ENCODE results near the gene CEP83.

The CEP83 gene

DNA sequence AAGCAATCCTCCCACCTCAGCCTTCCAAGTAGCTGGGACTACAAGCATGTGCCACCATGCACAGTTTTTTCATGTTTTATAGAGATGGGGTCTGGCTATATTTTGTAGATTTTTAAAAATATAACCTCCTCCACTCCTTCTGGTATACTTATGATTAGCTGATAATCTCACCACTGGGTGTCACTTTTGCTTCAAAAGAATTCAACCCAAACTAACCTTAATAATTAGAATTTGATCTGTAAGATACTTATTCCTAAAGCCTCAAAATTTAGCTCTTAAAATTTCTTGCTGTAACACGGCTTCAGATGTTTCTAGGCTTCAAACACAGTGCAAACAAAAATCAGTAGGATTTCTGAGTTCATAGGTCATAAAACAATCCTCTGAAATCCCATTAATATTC, 130.3 kb downstream of the CEP83 start:
- no peaks in the 10 kb centered on the region for H3K4me1 Mint-ChIP-seq
- no peaks in the 10 kb centered on the region for H3K27me3 Mint-ChIP-seq (ENCODE audit: low read depth, poor library complexity)
- no peak overlapping the region for H3K27ac Mint-ChIP-seq
- peaks cover 4% of the 10 kb centered on the region for H3K9me3 Mint-ChIP-seq
- no peak for DNase-seq
- TF ChIP-seq, protein P1, sequence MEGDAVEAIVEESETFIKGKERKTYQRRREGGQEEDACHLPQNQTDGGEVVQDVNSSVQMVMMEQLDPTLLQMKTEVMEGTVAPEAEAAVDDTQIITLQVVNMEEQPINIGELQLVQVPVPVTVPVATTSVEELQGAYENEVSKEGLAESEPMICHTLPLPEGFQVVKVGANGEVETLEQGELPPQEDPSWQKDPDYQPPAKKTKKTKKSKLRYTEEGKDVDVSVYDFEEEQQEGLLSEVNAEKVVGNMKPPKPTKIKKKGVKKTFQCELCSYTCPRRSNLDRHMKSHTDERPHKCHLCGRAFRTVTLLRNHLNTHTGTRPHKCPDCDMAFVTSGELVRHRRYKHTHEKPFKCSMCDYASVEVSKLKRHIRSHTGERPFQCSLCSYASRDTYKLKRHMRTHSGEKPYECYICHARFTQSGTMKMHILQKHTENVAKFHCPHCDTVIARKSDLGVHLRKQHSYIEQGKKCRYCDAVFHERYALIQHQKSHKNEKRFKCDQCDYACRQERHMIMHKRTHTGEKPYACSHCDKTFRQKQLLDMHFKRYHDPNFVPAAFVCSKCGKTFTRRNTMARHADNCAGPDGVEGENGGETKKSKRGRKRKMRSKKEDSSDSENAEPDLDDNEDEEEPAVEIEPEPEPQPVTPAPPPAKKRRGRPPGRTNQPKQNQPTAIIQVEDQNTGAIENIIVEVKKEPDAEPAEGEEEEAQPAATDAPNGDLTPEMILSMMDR (IDR thresholded peaks at IDR 0.05), result no peak
- peaks cover 59% of the 10 kb centered on the region for H3K36me3 Mint-ChIP-seq (ENCODE audit: low read depth)
- no peak overlapping the region for H3K4me3 Mint-ChIP-seq

DNA sequence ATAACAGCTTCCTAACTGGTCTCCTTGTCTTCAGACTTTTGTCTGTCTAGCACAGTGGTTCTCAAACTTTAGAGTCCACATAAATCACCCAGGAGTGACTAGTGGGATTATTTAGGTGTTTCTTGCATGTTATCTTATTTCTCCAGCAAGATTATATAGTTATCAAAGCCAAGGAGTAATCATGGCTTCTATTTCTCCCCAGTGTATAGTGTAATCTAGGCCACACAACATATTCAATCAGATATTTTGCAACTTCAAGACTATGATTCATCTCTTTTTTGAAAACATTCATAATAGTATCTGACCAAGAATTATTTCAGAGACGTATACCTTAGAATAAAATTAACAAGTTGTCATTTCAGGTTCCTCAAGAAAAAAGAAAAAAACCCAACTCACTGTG, 131.9 kb downstream of the CEP83 start:
- Mint-ChIP-seq H3K4me1 (no peaks in the 10 kb centered on the region), H3K9me3 (peaks cover 12% of the 10 kb centered on the region), H3K27ac (no peak overlapping the region), H3K27me3 (ENCODE audit: low read depth, poor library complexity) (no peaks in the 10 kb centered on the region), H3K36me3 (ENCODE audit: low read depth) (peaks cover 71% of the 10 kb centered on the region), H3K4me3 (no peak overlapping the region)
- DNase-seq, result no peak
- TF ChIP-seq, protein P1 (IDR thresholded peaks at IDR 0.05), result no peak

DNA sequence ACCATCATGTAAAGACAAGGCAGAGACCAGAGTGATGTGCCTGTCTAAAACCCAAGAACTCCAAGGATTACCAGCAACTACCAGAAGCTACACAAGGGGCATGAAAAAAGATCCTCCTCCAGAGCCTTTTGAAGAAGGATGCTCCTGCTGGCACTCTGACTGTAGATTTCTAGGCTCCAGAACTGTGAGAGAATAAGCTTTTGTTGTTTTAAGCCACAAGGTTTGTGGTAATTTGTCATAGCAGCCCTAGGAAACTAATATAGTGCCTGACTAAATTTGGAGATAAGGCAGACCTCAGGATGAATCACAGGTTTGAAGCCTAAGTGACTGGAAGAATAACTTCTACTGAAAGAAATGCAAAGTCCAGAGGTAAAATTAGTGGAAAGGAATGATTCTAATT, 132.9 kb downstream of the CEP83 start:
- Mint-ChIP-seq H3K9me3 (peaks cover 20% of the 10 kb centered on the region), H3K27me3 (ENCODE audit: low read depth, poor library complexity) (no peaks in the 10 kb centered on the region), H3K4me1 (no peaks in the 10 kb centered on the region), H3K36me3 (ENCODE audit: low read depth) (peaks cover 79% of the 10 kb centered on the region), H3K4me3 (no peak overlapping the region), H3K27ac (no peak overlapping the region)
- no peak for DNase-seq
- TF ChIP-seq, protein P1 (IDR thresholded peaks at IDR 0.05), result no peak

DNA sequence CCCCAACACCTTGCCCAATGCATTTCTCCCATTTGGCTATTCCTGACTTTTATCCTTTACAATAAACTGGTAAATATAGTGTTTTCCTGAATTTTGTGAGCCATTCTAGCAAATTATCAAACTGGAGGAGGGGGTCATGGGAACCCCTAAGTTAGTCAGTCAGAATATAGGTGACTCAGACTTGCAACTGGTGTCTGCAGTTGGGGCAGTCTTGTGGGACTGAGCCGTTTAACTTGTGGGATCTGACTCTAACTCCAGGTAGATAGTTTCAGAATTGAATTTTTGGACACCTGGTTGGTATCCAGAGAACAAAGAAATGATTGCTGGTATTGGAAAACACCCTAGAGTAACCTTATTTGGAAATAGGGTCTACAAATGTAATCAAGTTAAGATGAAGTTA, 133.4 kb downstream of the CEP83 start:
- no peak overlapping the region for H3K27ac Mint-ChIP-seq
- peaks cover 25% of the 10 kb centered on the region for H3K9me3 Mint-ChIP-seq
- peaks cover 80% of the 10 kb centered on the region for H3K36me3 Mint-ChIP-seq (ENCODE audit: low read depth)
- no peak overlapping the region for H3K4me3 Mint-ChIP-seq
- TF ChIP-seq, protein P1 (IDR thresholded peaks at IDR 0.05), result no peak
- DNase-seq, result no peak
- no peaks in the 10 kb centered on the region for H3K4me1 Mint-ChIP-seq
- H3K27me3 Mint-ChIP-seq (ENCODE audit: low read depth, poor library complexity), result no peaks in the 10 kb centered on the region

DNA sequence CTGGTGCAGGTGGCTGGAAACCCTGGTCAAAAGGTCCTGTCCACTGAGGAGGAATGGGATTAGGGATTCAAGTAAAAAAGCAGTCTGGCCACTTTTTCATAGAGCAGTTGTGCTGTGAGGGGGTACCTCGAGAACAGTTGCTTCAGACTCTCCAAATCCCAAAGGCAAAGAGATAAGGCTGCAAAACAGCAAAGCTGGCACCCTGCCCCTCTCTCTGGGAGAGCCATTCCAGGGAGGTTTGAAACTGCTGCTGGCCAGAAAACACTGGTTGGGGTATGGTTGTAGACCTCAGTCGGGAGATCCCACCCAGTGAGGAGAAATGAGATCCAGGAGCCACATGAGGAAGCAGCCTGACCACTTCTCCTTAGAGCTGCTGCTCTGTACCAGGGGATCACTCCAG, 137.3 kb downstream of the CEP83 start:
- DNase-seq, result no peak
- TF ChIP-seq, protein P1 (IDR thresholded peaks at IDR 0.05), result no peak
- no peak overlapping the region for H3K4me3 Mint-ChIP-seq
- peaks cover 64% of the 10 kb centered on the region for H3K9me3 Mint-ChIP-seq
- H3K36me3 Mint-ChIP-seq (ENCODE audit: low read depth), result peaks cover 97% of the 10 kb centered on the region
- H3K27me3 Mint-ChIP-seq (ENCODE audit: low read depth, poor library complexity), result no peaks in the 10 kb centered on the region
- H3K27ac Mint-ChIP-seq, result no peak overlapping the region
- H3K4me1 Mint-ChIP-seq, result no peaks in the 10 kb centered on the region

DNA sequence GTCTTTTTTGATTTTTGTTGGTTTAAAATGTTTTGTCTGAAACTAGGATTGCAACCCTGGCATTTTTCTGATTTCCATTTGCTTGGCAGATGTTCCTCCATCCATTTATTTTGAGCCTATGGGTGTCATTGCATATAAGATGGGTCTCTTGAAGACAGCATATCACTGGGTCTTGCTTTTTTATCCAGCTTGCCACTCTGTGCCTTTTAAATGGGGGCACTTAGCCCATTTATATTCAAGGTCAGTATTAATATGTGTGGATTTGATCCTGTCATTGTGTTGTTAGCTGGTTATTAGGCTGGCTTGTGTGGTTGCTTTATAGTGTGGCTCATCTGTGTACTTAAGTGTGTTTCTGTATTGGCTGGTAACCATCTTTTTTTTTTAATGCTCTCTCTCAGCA, 139.6 kb downstream of the CEP83 start:
- Mint-ChIP-seq H3K36me3 (ENCODE audit: low read depth) (peaks cover 88% of the 10 kb centered on the region), H3K4me1 (no peaks in the 10 kb centered on the region), H3K27me3 (ENCODE audit: low read depth, poor library complexity) (no peaks in the 10 kb centered on the region), H3K9me3 (peaks cover 75% of the 10 kb centered on the region), H3K4me3 (no peak overlapping the region), H3K27ac (no peak overlapping the region)
- no peak for DNase-seq
- TF ChIP-seq, protein P1 (IDR thresholded peaks at IDR 0.05), result no peak
